ENCODE data around the gene CHERP.

CHERP gene

DNA sequence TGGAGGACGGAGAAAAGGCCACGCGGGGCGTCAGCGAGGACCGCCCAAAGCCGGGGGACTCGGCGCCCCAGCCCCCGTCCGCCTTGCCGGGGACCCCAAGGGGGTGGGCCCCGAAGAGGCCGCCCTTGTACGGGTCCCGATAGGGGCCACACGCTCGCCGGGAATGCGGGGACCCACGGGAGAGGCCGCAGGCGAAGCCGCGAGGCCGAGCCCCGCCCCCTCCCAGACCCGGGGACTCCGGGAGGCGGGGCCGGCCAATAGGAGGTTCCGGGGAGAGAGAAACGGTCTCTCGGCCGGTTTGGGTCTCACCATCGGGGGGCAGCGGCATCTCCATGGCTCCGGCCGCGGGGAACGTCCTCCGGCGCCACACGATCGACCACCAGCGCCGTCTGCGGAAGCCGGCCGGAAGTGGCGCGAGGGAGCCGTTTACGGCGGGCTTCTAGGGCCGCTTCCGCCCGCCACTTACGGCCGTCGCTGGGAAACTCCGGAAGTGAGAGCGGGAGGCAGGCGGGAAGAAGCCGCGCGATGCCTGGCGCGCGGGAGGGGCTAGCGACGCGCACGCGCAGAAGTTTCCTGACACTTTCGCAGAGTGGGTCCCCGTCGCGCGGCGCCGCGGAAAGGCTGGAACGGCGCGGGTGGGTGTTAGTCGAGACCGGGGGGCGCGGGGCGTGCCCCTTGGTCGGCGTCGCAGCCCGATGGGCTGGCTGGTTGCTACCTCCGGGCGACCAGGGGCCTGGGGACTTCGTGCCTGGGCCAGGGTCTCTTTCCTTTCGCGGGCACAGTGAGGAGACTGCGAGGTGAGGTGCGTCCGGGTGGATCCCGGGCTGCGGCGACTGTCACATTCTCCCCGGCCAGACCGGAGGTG, at the start of gene CHERP:
Gene CHERP, minus strand, starts transcription at position 393 of the 865 bp plus-strand sequence. Its CDS starts 59 bp downstream, at position 334.
- DNase-seq, result peak; percentile 88 to 98

- no peak for DNase-seq
Observed at GRCh38 chr19:16590876-16591802, 48.9 kb upstream of the CHERP start.

DNA sequence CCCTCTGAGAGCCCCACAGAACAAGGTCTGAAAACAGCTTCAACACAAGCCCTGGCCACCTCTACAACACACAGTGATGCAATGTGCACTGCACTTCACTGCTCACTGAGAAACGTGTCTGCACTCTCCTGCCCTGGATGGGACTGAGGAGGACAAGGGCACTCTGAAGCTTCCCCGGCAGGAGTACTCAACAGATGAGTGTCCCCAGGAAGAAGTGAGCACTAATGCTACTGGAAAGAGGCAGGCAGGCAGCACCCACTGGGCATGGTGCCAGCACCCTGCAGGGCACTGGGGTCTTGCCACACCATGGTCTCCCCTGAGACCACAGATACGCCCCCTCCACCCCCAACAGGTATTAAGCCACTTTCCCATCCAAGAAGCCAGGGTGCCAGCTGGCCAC, 47.7 kb upstream of the CHERP start:
- DNase-seq, result peak in 1 of 2 experiments; percentile 17

DNA sequence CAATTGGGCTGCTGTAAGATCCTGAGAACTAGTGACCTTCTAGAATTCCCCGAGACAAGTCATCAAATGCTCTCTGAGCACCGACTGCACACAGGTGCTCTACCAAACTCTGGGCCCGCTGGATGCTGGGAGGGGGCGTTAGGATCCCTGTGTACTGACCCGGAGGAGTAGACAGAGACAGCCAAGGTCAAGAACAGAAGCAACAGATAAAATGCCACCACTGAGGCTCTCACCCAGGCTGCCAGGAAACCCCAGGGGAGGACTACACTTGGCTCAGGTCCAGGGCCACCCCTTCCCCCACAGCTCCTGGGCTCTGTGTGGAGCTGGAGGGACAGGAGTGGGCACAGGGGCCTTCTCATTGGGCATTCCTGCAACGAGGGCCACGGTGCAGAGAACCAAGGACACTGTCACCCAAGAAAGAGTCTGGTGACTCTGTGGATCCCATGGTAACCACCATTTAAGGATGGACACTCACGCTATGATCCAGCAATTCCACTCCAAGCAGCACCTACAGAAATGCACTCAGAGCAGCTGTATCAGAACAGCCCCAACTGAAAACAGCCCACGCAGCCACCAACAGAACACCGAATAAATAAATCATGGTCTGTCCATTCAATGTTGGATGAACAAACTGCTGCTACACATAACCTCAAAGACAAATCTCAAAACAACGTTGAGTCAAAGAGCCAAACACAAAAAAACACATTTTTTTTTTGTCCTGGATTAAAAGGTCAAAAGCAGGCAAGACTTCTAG, 46.8 kb upstream of the CHERP start:
- DNase-seq, result no peak

- DNase-seq, result no peak
Observed at GRCh38 chr19:16587833-16588823, 45.9 kb upstream of the CHERP start.

GRCh38 chr19:16586991-16587832, 45.0 kb upstream of the CHERP start:
- no peak for DNase-seq

- DNase-seq, result no peak
Observed at GRCh38 chr19:16586477-16586871, 44.2 kb upstream of the CHERP start.

DNA sequence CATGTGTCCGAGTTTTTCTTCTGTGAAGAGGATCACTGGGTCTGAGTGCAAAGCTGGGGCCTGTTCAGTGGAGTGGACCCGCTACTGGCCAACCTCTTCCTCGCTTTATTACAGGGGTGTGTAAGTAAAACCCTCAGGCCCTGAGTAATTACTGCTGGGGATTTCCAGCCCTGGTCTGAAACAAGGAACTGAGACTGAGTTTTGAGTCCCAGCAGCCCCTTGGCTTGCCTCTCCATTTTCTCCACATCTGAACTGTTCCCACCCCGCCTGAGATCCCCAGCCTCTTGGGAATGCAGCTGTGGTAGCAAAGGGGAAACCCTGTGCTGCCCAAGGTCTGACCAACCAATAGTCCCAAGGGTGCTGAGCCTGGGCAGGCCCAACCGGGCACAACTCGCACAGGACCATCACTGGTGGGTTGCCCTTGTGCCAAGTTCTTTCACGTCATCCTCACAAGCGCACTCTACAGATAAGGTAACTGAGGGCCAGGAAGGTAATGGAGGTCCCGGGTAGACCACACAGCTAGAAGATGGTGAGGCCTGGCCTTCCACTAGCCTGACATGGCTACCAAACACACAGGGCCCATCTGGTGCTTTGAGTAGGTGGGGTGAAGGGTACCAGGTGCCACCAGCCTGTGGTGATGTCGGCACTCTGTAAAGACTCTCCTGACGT, 43.7 kb upstream of the CHERP start:
- DNase-seq, result no peak

GRCh38 chr19:16585094-16585801, 43.0 kb upstream of the CHERP start:
- DNase-seq, result no peak

GRCh38 chr19:16584248-16585093, 42.2 kb upstream of the CHERP start:
- DNase-seq, result peak in 1 of 2 experiments; percentile 36

DNA sequence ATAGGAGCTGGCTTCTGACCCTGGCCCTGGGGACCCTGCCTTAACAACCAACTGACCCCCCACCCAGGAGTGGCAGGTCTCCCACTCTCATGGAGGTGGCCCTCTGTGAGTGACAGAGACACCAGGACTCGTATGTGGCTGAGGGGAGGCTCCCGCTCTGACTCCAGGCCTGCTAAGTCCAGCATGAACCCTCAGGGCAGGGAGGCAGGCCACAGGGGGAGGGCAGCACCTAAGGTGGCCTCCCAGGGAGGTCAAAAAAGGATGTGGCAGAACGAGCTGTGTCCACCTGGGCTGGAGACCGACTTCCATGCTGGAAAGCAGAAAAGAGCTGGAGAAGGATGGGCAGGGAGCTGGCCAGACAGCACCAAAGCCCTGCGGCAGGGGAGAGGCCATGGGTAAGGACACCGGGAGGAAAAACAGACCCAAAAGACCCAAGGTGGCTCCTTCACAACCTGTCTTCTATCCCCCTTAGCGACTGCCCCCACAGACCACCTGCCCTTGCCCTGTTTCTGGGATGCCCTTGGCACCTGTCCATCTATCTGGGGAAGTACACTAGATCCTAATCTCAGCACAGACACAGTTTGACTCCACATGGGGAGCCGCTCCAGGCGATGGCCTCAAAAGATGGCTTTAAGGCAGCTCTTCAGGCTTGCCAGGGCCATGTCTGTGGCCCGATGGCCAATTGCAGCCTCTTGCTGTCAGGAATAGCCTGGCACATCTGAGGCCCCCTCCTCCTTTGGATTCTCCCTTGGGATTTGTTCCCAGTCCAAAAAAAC, 40.4 kb upstream of the CHERP start:
- no peak for DNase-seq

DNA sequence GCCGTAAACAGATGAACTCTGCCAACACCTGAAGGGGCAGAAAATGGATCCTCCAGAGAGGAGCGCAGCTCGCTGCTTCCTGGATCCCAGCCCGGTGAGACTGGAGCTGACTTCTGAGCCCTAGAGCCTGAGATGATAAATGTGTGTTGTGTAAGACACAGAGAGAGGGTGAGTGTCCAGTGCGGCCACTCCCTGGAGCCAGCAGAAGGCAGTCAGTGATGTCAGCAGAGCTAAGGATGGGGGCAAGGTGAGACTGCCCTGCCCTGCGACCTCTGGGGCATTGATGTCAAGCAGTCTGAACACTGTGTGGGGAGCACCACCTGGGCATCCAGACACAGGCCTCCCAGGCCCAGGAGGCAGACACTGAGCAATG, 39.7 kb upstream of the CHERP start:
- no peak for DNase-seq

DNA sequence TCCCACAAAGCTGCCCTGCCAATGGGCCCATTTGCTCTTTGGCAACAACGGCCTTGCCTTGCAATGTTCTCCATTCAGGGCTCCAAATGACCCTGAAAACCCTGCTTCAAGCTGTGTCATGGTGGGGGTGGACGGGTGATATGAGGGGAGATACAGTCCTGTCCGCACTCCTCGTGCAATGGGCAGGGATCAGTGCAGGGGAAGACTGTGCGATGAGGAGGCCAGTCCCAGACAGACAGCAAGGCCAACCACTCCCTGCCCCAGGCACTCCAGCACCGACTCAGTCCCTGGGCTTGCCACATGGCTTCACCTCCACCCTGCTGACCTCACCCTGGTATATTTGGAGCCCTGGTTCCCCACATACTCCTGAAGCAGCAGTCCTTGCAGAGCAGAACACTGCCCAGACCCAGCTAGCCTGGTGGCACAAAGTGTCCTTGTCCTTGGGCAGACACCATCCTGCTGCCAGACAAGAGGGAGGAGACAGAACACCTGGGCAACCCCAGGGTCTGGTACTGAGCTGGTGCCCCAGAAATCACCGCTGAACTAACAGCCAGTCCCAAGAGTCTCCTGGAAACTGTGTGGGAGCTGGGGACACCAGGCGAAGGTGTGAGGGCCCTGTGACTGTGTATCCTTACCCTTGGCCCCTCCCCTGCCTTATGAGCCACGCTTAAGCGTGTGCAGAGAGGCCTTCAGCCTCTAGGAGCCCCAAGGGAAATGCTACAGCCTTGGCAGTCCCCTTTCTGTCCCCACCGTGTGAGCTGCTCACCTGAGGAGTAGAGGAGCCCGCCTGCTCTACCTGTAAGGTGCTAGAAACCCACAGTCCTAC, 39.1 kb upstream of the CHERP start:
- no peak for DNase-seq

DNA sequence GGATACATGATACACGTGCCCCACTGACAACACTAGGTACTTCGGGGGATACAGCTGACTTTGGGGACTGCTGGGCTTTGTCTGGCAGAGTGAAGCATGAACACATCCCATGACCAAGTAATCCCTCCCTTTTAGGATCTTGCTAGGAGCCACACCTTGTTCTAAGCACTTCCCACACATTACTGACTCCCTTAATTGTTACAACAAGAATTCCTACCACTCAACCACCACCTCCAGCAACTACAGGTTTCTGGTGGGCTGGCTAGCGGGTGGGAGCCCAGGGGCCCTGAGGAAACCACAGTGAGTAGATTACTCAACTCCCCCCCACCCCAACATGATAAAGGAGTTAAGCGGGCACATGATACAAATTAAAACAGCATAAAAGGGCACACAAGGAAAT, 37.1 kb upstream of the CHERP start:
- no peak for DNase-seq

GRCh38 chr19:16577531-16577985, 35.3 kb upstream of the CHERP start:
- no peak for DNase-seq

DNA sequence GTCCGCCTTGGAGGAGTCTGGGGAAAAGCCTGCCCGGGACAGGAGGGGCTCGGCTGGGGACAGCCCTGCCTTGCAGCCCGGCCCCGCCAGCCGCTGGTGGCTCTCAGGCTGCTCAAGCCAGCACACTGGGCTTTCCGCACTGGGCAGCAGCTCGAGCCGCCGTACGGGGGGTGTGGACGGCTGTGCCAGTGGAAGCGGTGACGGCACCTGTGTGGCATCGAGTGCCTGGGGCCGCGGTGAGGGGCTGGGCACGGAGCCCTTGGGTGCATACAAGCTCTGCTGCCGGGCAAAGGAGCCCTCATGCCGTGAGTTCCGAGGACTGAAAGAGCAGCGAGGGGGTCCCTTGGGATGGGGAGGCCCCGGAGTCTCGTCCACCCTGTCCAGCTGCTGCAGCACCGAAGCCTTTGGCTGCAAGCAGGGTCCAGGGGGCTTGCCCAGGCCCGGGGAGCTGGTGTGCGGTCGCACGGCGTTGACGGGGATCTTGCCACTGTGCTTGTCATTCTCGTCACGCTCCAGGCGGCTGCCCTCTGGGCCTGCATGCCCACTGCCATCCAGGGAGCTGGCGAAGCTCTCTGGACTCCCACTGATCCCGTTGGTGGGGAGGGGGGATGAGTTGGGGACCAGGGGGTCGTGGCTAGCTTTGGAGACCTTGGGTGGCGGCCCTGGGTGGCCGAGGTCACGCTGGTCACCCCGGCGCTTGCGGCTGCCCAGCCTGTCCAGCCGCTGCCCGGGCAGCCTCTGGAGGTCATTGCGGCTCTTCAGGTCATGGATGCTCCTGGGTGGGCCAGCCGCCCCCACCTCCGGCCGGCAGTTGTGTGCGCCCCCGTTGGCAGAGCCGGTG, 34.7 kb upstream of the CHERP start:
- no peak for DNase-seq

Measured in NCI-H446 (cell line).